Measurements from ENCODE around the gene SAMD13.

DNA sequence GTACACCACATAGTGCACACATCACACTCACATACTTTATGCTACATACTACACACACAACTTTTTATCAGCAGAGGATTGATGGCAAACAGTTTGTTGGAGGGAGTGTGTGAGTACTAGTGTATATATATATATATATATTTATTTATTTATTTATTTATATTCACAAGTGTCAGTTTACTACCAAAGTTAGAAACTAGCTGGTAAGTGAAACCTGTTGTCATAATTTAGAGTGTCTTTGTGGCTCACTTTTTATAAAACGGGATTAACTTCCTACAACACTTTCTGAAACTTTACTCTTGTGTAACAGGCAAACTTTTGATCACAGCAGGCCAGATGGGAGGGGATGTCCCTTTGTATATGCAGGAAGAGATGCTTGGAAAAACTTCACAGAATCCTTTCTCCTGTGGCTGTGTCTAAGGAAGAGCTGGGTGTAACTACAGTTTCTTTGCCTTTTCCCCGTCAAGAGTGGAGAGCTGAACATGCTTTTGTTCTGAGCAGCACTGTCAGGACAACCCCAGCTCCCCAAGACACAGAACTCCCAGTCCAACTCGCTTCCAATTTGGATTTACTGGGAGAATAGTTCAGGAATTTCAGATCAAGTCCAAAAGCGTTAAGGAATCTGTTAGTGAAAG, 1.9 kb upstream of the SAMD13 start:
- TF ChIP-seq, protein P1, sequence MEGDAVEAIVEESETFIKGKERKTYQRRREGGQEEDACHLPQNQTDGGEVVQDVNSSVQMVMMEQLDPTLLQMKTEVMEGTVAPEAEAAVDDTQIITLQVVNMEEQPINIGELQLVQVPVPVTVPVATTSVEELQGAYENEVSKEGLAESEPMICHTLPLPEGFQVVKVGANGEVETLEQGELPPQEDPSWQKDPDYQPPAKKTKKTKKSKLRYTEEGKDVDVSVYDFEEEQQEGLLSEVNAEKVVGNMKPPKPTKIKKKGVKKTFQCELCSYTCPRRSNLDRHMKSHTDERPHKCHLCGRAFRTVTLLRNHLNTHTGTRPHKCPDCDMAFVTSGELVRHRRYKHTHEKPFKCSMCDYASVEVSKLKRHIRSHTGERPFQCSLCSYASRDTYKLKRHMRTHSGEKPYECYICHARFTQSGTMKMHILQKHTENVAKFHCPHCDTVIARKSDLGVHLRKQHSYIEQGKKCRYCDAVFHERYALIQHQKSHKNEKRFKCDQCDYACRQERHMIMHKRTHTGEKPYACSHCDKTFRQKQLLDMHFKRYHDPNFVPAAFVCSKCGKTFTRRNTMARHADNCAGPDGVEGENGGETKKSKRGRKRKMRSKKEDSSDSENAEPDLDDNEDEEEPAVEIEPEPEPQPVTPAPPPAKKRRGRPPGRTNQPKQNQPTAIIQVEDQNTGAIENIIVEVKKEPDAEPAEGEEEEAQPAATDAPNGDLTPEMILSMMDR (IDR thresholded peaks at IDR 0.05): no peak
- no peak for TF ChIP-seq POLR2A (IDR thresholded peaks at IDR 0.05)

All from right lobe of liver (tissue), 4 donors.